Hepatocyte (in vitro differentiated cells): Measurements from ENCODE around the gene EIF4H. TPM values are rescaled to one million over a fixed set of nuclear protein-coding genes. Genes with fewer than 3 reads are reported as not detected.

Source experiments
- DNase-seq: peaks from one replicate; pipeline ENCODE4 v3.0.0-alpha.2; 2016; ENCODE audit warnings: low spot score
- H2AFZ ChIP-seq: fragments of 200-600 bp; sonication (generic); 2 replicates; pipeline ENCODE4 v1.6.0; 2016; ENCODE audit warnings: antibody characterized with exemption, mild to moderate bottlenecking
- H3K27ac ChIP-seq: fragments of 200-600 bp; sonication (generic); 2 replicates; pipeline ENCODE4 v1.5.1; 2016; ENCODE audit warnings: mild to moderate bottlenecking
- H3K27me3 ChIP-seq: fragments of 200-600 bp; sonication (generic); 2 replicates; pipeline ENCODE4 v1.6.1; 2016
- H3K36me3 ChIP-seq: fragments of 200-600 bp; sonication (generic); replicated peaks from 2 replicates; pipeline ENCODE4 v1.5.1; 2016; ENCODE audit warnings: low read depth; ENCODE audit not compliant: insufficient read depth
- H3K4me1 ChIP-seq: fragments of 200-600 bp; sonication (generic); 2 replicates; pipeline ENCODE4 v1.5.1; 2016; ENCODE audit warnings: mild to moderate bottlenecking, moderate library complexity; ENCODE audit not compliant: insufficient read depth
- H3K4me2 ChIP-seq: fragments of 200-600 bp; sonication (generic); 2 replicates; pipeline ENCODE4 v1.6.0; 2016
- H3K4me3 ChIP-seq: fragments of 200-600 bp; sonication (generic); 2 replicates; pipeline ENCODE4 v1.5.1; 2016; ENCODE audit warnings: mild to moderate bottlenecking
- H3K79me2 ChIP-seq: fragments of 200-600 bp; sonication (generic); 2 replicates; pipeline ENCODE4 v1.6.0; 2017; ENCODE audit warnings: mild to moderate bottlenecking
- H3K9me2 ChIP-seq: fragments of 200-600 bp; sonication (generic); replicated peaks from 2 replicates; pipeline ENCODE4 v1.6.0; 2017; ENCODE audit warnings: mild to moderate bottlenecking; ENCODE audit not compliant: insufficient read depth
- H3K9me3 ChIP-seq: fragments of 200-600 bp; sonication (generic); 2 replicates; pipeline ENCODE4 v1.5.1; 2016; ENCODE audit warnings: low read depth, mild to moderate bottlenecking
- H4K20me1 ChIP-seq: fragments of 200-600 bp; sonication (generic); 2 replicates; pipeline ENCODE4 v1.6.0; 2016; ENCODE audit warnings: mild to moderate bottlenecking; ENCODE audit not compliant: insufficient read depth, poor library complexity, severe bottlenecking
- EZH2 ChIP-seq: fragments of 200-600 bp; sonication (generic); IDR thresholded peaks from 2 replicates; pipeline ENCODE4 v1.6.1; 2016; ENCODE audit warnings: antibody characterized with exemption, mild to moderate bottlenecking, borderline replicate concordance
- EZH2phosphoT487 ChIP-seq: fragments of 200-600 bp; sonication (generic); IDR thresholded peaks from one replicate; pipeline ENCODE4 v1.6.1; 2018; ENCODE audit warnings: antibody characterized with exemption, mild to moderate bottlenecking, low read depth, moderate library complexity; ENCODE audit not compliant: unreplicated experiment, severe bottlenecking
- WGBS: methylation state at CpG from one replicate; pipeline ENCODE4 v1.1.6; 2016; ENCODE audit warnings: low lambda C conversion rate; ENCODE audit errors: missing lambda C conversion rate; 5-methylcytosine and 5-hydroxymethylcytosine counted together
- polyA plus RNA-seq: library from polyadenylated mRNA; unstranded; fragments of >200 nt; fragmentation: Nextera tagmentation; extraction: Ambion mirVana; gene quantifications from 2 replicates; pipeline ENCODE4 v1.2.1, GENCODE V29; 2016
- total RNA-seq: library from RNA; depleted of rRNA; stranded (reverse); fragments of >200 nt; gene quantifications from 2 replicates; pipeline ENCODE4 v1.2.3, GENCODE V29; 2014
- TF ChIP-seq, protein P1 (sequence below): fragments of 200-600 bp; sonication (generic); IDR thresholded peaks from 2 replicates; pipeline ENCODE4 v1.5.1; 2016; ENCODE audit warnings: antibody characterized with exemption, mild to moderate bottlenecking; ENCODE audit not compliant: poor library complexity

EIF4H gene
- total and polyA plus RNA-seq, 2 experiments from 2014 or later, result 178 to 217 TPM

DNA sequence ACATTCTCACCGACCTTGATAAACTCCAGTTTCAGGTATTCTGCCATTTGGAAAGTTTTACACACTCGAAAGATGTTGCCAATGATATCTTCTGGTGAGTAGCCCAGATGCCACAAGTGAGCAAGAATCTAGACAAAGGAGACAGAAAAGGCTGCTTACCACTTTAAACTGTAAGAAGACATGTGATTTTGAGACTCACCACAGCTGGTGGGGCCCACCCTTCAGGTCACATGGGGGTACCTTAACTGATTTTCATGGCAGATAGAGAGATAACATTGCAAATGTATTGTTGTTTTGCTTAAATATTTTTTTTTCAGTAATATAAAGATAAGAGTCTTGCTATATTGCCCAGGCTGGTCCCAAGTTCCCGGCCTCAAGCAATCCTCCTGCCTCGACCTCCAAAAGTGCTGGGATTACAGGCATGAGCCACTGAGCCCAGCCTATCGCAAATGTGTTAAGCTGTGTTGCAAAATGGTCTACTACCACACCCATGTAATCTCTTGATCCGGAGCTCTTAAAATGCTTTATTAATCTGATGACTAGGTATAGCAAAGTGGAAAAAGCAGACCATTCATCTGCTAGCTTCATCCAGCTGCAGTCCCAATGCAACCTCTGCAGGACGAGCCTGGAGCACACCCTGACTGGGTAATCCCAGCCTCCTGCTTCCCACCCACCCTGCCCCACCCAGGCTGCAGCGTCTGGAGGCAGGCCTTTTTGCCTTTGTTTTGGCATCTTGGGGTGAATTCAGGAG is 61.5 kb downstream of the EIF4H start:
- Histone ChIP-seq H3K4me2 (no peak overlapping the region), H3K4me3 (no peak overlapping the region), H3K9me3 (no peaks in the 10 kb centered on the region), H3K36me3 (no peaks in the 10 kb centered on the region), H3K79me2 (no peaks in the 10 kb centered on the region), H2AFZ (no peak overlapping the region), H3K9me2 (no peaks in the 10 kb centered on the region), H4K20me1 (no peaks in the 10 kb centered on the region), H3K4me1 (peaks cover 12% of the 10 kb centered on the region), H3K27me3 (no peaks in the 10 kb centered on the region), H3K27ac (no peak overlapping the region)
- DNase-seq, result no peak
- WGBS, result 88% methylated on average over 8 of the region's 8 CpGs
- no peak for TF ChIP-seq EZH2phosphoT487
- no peak for TF ChIP-seq EZH2
- TF ChIP-seq, protein P1, sequence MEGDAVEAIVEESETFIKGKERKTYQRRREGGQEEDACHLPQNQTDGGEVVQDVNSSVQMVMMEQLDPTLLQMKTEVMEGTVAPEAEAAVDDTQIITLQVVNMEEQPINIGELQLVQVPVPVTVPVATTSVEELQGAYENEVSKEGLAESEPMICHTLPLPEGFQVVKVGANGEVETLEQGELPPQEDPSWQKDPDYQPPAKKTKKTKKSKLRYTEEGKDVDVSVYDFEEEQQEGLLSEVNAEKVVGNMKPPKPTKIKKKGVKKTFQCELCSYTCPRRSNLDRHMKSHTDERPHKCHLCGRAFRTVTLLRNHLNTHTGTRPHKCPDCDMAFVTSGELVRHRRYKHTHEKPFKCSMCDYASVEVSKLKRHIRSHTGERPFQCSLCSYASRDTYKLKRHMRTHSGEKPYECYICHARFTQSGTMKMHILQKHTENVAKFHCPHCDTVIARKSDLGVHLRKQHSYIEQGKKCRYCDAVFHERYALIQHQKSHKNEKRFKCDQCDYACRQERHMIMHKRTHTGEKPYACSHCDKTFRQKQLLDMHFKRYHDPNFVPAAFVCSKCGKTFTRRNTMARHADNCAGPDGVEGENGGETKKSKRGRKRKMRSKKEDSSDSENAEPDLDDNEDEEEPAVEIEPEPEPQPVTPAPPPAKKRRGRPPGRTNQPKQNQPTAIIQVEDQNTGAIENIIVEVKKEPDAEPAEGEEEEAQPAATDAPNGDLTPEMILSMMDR, result no peak

DNA sequence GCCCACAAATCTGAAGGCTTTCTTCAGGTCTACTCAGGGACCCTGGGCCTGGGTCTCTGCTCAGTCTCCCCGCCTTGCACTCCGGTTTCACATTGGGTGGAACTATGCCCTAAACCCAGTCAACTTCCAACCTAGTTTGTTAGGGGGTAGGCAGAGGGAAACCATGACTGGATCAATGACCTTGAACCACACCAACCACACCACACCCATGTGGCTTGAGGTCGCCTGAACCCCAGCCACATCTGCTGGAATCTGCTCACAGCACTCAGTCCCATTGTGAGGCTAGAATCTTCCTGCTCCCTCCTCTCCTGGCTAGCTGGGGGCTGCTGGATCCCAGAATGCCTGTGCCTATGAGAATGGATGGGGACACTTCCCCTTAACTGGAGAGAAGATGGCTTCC is 62.1 kb downstream of the EIF4H start:
- Histone ChIP-seq H3K4me1 (peaks cover 12% of the 10 kb centered on the region), H3K36me3 (no peaks in the 10 kb centered on the region), H3K9me3 (no peaks in the 10 kb centered on the region), H3K79me2 (no peaks in the 10 kb centered on the region), H3K4me3 (no peak overlapping the region), H3K9me2 (no peaks in the 10 kb centered on the region), H2AFZ (no peak overlapping the region), H3K4me2 (no peak overlapping the region), H4K20me1 (no peaks in the 10 kb centered on the region), H3K27ac (no peak overlapping the region), H3K27me3 (no peaks in the 10 kb centered on the region)
- 100% methylated on average over 3 of the region's 3 CpGs for WGBS
- TF ChIP-seq, protein P1, result no peak
- TF ChIP-seq EZH2 (no peak), EZH2phosphoT487 (no peak)
- no peak for DNase-seq

DNA sequence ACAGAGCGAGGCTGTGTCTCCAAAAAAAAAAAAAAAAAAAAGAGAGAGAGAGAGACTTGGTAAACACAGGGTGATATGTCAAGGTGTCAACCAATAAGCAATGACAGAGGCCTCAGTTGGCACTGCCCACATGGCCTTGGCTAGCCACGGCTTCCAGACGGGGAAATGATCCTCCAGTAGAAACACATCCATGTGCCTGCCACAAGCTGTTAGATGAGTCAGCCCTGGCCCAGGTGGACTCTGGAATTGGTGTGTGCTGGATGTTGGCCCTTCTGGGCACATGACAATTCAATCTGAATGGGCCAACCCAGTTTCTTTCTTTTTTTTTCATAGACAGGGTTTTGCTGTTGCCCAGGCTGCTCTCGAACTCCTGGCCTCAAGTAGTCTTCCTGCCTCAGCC is 66.3 kb downstream of the EIF4H start:
- Histone ChIP-seq H4K20me1 (no peaks in the 10 kb centered on the region), H3K36me3 (no peaks in the 10 kb centered on the region), H3K27me3 (no peaks in the 10 kb centered on the region), H3K27ac (no peak overlapping the region), H3K9me3 (no peaks in the 10 kb centered on the region), H3K4me1 (no peaks in the 10 kb centered on the region), H3K79me2 (no peaks in the 10 kb centered on the region), H3K4me3 (no peak overlapping the region), H2AFZ (no peak overlapping the region), H3K9me2 (no peaks in the 10 kb centered on the region), H3K4me2 (no peak overlapping the region)
- peak; percentile 47 for DNase-seq
- WGBS, result 94% methylated on average over 4 of the region's 4 CpGs
- TF ChIP-seq EZH2 (no peak), EZH2phosphoT487 (no peak)
- TF ChIP-seq, protein P1, result no peak

DNA sequence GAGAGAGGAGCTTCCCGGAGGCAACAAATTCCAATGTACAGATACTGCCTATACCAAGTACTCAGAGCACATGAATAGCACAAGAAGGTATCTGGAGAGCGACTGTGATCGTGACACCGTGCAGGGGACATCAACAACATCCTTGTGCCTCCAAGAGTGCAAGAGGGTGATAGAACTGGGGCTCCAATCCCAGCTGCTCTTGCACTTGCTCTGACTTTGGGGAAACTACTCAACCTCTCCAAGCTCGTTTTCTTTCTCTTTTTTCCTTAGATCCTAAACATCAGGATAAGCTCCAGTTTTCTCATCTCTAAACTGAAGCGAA is 67.9 kb downstream of the EIF4H start:
- Histone ChIP-seq H3K79me2 (no peaks in the 10 kb centered on the region), H3K4me3 (no peak overlapping the region), H3K27me3 (no peaks in the 10 kb centered on the region), H3K9me2 (no peaks in the 10 kb centered on the region), H3K4me2 (no peak overlapping the region), H2AFZ (no peak overlapping the region), H3K4me1 (no peaks in the 10 kb centered on the region), H3K36me3 (no peaks in the 10 kb centered on the region), H3K9me3 (no peaks in the 10 kb centered on the region), H3K27ac (no peak overlapping the region), H4K20me1 (no peaks in the 10 kb centered on the region)
- DNase-seq, result no peak
- TF ChIP-seq EZH2phosphoT487 (no peak), EZH2 (no peak)
- TF ChIP-seq, protein P1, result no peak
- 97% methylated on average over 6 of the region's 6 CpGs for WGBS
